ENCODE results near the gene EXOC5. TPM values are rescaled to one million over a fixed set of nuclear protein-coding genes. Genes with fewer than 3 reads are reported as not detected.

The EXOC5 gene
- total RNA-seq, 1 experiment from 2014 or later = 51.0 TPM

DNA sequence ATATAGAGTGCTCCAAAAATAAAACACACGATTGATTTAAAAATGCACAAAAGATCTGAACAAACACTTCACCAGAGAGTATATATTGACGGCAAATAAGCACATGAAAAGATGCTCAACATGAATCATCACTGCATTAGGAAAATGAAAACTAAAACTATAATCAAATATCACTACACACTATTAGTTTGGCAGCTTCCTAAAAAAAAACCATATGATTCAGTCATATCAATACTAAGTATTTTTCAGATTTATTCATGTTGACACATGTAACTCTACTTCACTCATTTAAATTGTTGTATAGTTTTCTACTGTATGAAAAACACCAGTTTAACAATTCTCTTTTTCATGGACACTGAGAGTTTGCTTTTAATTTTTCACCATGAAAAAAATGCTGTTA is 41.6 kb downstream of the EXOC5 start:
- H3F3A ChIP-seq (ENCODE audit: insufficient read depth, low read depth) = no peaks in the 10 kb centered on the region; the same call in 1 of the 2 replicates
- H3K79me2 ChIP-seq (ENCODE audit: low read depth) = no peaks in the 10 kb centered on the region
- peaks cover 12% of the 10 kb centered on the region for H3K36me3 ChIP-seq (ENCODE audit: low read depth)
- no peaks in the 10 kb centered on the region for H4K20me1 ChIP-seq (ENCODE audit: insufficient read depth)
- no peaks in the 10 kb centered on the region for H3K9me3 ChIP-seq (ENCODE audit: insufficient read depth, low read depth)
- POLR2A ChIA-PET (ENCODE audit: unreplicated experiment) = no interaction called here
- H3K4me1 ChIP-seq (replicated peaks; ENCODE audit: insufficient read depth) = no peaks in the 10 kb centered on the region
- H3K9me2 ChIP-seq (ENCODE audit: insufficient read depth) = no peaks in the 10 kb centered on the region
- no peak overlapping the region for H2AFZ ChIP-seq
- no peak for DNase-seq
- intact Hi-C loops (cut with micrococcal nuclease; ENCODE audit: unreplicated experiment) = no loop called here
- CTCF ChIA-PET = no interaction called here
- no peak overlapping the region for H3K4me3 ChIP-seq
- no peaks in the 10 kb centered on the region for H3K27me3 ChIP-seq (ENCODE audit: insufficient read depth, low read depth)
- no TSS peak for BruUV-seq (replicated peaks)
- H3K27ac ChIP-seq = no peak overlapping the region
- TF ChIP-seq EZH2 (IDR thresholded peaks at IDR 0.05; ENCODE audit: low read depth) = no peak
- TF ChIP-seq, protein P1, sequence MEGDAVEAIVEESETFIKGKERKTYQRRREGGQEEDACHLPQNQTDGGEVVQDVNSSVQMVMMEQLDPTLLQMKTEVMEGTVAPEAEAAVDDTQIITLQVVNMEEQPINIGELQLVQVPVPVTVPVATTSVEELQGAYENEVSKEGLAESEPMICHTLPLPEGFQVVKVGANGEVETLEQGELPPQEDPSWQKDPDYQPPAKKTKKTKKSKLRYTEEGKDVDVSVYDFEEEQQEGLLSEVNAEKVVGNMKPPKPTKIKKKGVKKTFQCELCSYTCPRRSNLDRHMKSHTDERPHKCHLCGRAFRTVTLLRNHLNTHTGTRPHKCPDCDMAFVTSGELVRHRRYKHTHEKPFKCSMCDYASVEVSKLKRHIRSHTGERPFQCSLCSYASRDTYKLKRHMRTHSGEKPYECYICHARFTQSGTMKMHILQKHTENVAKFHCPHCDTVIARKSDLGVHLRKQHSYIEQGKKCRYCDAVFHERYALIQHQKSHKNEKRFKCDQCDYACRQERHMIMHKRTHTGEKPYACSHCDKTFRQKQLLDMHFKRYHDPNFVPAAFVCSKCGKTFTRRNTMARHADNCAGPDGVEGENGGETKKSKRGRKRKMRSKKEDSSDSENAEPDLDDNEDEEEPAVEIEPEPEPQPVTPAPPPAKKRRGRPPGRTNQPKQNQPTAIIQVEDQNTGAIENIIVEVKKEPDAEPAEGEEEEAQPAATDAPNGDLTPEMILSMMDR (conservative IDR thresholded peaks at IDR 0.05) = no peak
- H3K4me2 ChIP-seq = no peak overlapping the region

DNA sequence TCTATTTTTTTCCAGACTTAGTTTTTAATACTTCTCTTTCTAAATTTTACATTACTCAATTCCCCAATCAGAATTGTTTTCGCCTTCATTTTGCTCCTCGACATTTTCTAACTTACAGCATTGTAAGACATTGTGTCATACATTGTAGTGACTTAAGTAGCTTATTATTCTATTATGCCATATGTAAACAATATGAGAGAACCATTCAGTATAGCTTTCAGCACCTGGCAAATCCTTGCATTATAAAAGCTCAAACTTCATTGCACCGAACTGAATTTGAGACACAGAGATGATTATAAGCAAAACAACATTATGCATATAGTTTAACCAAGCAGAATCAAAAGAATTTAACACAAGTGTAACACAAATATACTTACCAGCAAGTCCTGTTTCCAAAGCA is 46.8 kb downstream of the EXOC5 start:
- Histone ChIP-seq H3K9me2 (ENCODE audit: insufficient read depth) (no peaks in the 10 kb centered on the region), H3K36me3 (ENCODE audit: low read depth) (0 out of 2 replicates have a peak, but pooled peaks cover 5% of the 10 kb centered on the region), H3K27me3 (ENCODE audit: insufficient read depth, low read depth) (no peaks in the 10 kb centered on the region), H2AFZ (no peak overlapping the region), H3K4me1 (replicated peaks; ENCODE audit: insufficient read depth) (no peaks in the 10 kb centered on the region), H3K4me3 (no peak overlapping the region), H3K9me3 (ENCODE audit: insufficient read depth, low read depth) (no peaks in the 10 kb centered on the region), H3F3A (ENCODE audit: insufficient read depth, low read depth) (no peaks in the 10 kb centered on the region; the same call in 1 of the 2 replicates), H3K4me2 (no peak overlapping the region), H3K79me2 (ENCODE audit: low read depth) (no peaks in the 10 kb centered on the region), H3K27ac (no peak overlapping the region), H4K20me1 (ENCODE audit: insufficient read depth) (no peaks in the 10 kb centered on the region)
- no peak for DNase-seq
- ChIA-PET POLR2A (ENCODE audit: unreplicated experiment) (no interaction called here), CTCF (no interaction called here)
- TF ChIP-seq EZH2 (IDR thresholded peaks at IDR 0.05; ENCODE audit: low read depth) = no peak
- TF ChIP-seq, protein P1 (conservative IDR thresholded peaks at IDR 0.05) = no peak
- intact Hi-C loops (cut with micrococcal nuclease; ENCODE audit: unreplicated experiment) = no loop called here
- BruUV-seq (replicated peaks) = no TSS peak

DNA sequence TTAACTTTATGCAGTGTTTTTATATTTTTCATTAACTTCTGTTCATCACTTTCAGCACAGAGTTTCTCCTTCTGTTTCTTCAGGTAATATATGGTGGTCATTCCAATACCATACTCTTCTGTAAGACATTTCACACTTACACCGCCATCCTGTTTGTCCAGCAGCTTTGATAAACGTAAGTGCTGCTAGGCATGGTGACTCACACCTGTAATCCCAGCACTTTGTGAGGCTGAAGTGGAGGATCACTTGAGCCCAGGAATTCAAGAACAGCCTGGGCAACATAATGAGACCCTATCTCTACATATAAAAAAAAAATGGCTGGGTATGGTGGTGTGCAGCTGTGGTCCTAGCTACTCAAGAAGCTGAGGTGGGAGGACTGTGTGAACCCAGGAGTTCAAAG is 55.8 kb downstream of the EXOC5 start:
- no peaks in the 10 kb centered on the region for H3K27me3 ChIP-seq (ENCODE audit: insufficient read depth, low read depth)
- no peaks in the 10 kb centered on the region for H3K9me2 ChIP-seq (ENCODE audit: insufficient read depth)
- TF ChIP-seq EZH2 (IDR thresholded peaks at IDR 0.05; ENCODE audit: low read depth) = no peak
- TF ChIP-seq, protein P1 (conservative IDR thresholded peaks at IDR 0.05) = no peak
- POLR2A ChIA-PET (ENCODE audit: unreplicated experiment) = no interaction called here
- H3K4me2 ChIP-seq = no peak overlapping the region
- H3F3A ChIP-seq (ENCODE audit: insufficient read depth, low read depth) = no peaks in the 10 kb centered on the region
- H3K4me3 ChIP-seq = no peak overlapping the region
- H2AFZ ChIP-seq = no peak overlapping the region
- no peaks in the 10 kb centered on the region for H4K20me1 ChIP-seq (ENCODE audit: insufficient read depth)
- H3K9me3 ChIP-seq (ENCODE audit: insufficient read depth, low read depth) = no peaks in the 10 kb centered on the region
- H3K36me3 ChIP-seq (ENCODE audit: low read depth) = 0 out of 2 replicates have a peak, but pooled peaks cover 9% of the 10 kb centered on the region
- intact Hi-C loops (cut with micrococcal nuclease; ENCODE audit: unreplicated experiment) = no loop called here
- CTCF ChIA-PET = no interaction called here
- no peak for DNase-seq
- no peaks in the 10 kb centered on the region for H3K79me2 ChIP-seq (ENCODE audit: low read depth)
- BruUV-seq (replicated peaks) = no TSS peak
- H3K4me1 ChIP-seq (replicated peaks; ENCODE audit: insufficient read depth) = no peaks in the 10 kb centered on the region; the same call in 1 of the 2 replicates
- no peak overlapping the region for H3K27ac ChIP-seq

Data from PC-9 (cell line).